ENCODE measurements around the gene SLC2A4.

Gene SLC2A4

DNA sequence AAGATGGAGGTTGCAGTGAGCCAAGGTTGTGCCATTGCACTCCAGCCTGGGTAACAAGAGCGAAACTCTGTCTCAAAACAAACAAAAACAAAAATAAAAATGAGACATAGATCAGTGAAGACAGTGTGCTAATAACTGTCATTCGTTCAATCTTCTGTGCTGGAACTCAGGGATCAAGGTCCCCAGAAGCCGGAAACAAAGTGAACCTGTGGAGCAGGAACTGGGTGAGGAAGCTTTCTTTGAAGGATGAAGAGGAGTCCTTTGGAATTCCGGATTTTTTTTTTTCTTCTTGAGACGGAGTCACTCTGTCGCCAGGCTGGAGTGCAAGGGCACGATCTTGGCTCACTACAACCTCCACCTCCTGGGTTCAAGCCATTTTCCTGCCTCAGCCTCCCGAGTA lies 2.1 kb upstream of the SLC2A4 start:
- no peak for DNase-seq (ENCODE audit: low read depth)

DNA sequence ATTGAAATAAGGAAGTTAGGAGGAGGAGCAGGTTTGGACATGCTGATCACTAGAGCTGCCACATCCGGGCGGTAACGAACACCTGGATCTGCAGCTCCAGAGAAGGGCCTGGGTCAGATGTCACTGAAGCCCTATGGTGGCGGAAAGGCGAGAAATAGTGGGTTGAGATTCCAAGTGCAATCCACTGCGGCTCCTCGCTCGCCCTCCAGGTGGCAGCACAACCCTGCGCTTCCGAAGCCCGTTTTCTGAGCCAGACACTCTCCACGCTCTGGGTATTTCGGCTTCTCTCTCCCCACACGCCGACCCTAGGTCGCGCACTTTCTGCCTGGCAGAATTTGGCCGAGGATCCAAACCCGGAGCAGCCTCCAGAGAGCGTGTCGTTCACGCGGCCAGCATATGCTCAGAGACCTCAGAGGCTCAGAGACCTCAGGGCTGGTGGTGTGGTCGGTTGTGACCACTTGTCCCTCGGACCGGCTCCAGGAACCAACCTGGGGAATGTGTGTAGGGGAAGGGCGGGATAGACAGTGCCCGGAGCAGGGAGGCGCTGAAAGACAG lies 922 bp upstream of the SLC2A4 start:
- DNase-seq (ENCODE audit: low read depth) = peak; percentile 71

DNA sequence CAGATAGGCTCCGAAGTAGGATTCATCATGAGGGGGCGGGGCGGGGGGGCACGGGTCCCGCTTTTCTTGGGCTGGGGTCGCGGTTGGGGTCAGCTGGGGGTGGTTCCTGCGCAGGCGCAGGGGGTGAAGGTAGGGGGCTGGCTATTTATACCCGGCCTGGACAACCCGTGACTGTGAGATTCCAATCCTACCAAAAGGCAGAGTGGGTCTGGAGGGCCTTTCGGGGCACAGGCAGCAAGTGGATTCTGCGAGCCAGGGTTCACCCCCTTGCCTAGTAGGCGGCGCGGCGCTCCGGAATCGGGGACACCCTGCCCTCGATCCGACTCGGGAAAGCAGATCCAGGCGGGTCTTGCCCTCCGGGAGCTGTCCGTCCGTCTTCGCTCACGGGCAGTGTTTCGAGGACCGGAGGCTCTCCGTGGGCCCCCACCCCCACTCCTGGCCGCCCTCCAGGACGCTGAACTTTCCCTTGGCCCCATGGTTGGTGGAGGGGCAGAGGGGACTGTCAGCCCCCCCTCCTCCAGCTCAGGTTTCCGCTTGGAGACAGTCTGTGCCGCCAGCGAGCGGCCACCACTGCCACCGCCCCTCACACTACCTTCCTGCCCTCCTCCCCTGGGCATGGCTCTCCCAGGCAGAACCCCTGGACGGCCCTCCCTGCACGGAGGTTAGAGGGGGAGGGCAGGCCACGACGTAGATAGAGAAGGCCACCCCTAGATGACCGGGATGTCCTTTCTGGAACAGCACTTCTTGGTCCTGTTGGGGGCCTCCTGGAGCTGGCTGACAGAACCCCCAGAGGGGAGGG lies 634 bp downstream of the SLC2A4 start:
- DNase-seq (ENCODE audit: low read depth) = no peak

DNA sequence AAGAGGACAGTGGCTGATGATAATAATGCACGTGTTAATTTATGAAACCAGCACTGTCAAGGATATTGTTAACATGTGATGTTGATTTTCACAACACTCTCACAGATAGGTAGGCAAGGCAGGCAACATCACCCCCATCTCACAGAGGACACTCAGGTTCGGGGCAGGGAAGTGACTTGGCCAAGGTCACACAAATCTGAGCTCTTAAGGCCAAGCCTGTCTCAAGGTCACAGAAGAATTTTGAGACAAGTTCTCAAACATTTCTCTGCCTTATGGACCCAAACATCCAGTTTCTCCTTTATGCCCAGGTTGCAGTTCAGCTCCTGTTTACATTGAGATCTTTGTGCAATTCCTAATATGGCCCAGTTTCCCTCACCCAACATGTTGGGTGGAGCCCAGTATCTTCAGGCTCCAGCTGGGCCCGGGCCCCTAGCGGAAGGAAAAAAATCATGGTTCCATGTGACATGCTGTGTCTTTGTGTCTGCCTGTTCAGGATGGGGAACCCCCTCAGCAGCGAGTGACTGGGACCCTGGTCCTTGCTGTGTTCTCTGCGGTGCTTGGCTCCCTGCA lies 1.3 kb downstream of the SLC2A4 start:
- DNase-seq (ENCODE audit: low read depth) = no peak

DNA sequence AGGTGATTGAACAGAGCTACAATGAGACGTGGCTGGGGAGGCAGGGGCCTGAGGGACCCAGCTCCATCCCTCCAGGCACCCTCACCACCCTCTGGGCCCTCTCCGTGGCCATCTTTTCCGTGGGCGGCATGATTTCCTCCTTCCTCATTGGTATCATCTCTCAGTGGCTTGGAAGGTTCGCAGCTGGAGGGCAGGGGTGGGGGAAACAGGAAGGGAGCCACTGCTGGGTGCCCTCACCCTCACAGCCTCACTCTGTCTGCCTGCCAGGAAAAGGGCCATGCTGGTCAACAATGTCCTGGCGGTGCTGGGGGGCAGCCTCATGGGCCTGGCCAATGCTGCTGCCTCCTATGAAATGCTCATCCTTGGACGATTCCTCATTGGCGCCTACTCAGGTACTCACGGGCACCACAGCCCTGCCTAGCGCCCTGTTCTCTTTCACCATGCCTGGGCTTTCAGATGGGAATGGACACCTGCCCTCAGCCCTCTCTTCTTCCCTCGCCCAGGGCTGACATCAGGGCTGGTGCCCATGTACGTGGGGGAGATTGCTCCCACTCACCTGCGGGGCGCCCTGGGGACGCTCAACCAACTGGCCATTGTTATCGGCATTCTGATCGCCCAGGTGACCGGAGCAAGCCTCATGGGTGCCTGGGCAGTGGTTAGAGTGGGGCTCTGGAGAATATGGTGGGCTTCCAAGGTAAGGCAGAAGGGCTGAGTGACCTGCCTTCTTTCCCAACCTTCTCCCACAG lies 2.1 kb downstream of the SLC2A4 start:
- no peak for DNase-seq (ENCODE audit: low read depth)

DNA sequence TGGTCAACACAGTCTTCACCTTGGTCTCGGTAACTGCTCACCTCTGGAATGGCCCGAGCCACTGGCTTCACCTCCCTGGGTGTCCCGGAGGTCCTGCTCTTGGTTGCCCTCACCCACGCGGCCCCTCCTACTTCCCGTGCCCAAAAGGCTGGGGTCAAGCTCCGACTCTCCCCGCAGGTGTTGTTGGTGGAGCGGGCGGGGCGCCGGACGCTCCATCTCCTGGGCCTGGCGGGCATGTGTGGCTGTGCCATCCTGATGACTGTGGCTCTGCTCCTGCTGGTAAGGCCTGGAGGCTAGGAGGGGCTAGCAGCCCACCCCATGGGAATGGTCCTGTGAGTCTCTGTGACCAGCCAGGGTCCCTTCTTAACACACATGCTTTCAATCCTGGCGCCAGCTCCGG lies 3.4 kb downstream of the SLC2A4 start:
- no peak for DNase-seq (ENCODE audit: low read depth)

DNA sequence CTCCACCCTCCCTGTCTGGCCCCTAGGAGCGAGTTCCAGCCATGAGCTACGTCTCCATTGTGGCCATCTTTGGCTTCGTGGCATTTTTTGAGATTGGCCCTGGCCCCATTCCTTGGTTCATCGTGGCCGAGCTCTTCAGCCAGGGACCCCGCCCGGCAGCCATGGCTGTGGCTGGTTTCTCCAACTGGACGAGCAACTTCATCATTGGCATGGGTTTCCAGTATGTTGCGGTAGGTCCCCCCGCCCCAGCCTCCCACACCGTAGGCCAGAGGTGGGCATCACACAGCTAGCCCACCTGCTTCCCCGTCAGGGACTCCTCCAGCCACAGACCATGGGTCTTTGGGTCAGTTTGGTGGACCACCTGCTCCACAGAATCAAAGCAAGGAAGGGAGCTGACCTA lies 4.2 kb downstream of the SLC2A4 start:
- no peak for DNase-seq (ENCODE audit: low read depth)

DNA sequence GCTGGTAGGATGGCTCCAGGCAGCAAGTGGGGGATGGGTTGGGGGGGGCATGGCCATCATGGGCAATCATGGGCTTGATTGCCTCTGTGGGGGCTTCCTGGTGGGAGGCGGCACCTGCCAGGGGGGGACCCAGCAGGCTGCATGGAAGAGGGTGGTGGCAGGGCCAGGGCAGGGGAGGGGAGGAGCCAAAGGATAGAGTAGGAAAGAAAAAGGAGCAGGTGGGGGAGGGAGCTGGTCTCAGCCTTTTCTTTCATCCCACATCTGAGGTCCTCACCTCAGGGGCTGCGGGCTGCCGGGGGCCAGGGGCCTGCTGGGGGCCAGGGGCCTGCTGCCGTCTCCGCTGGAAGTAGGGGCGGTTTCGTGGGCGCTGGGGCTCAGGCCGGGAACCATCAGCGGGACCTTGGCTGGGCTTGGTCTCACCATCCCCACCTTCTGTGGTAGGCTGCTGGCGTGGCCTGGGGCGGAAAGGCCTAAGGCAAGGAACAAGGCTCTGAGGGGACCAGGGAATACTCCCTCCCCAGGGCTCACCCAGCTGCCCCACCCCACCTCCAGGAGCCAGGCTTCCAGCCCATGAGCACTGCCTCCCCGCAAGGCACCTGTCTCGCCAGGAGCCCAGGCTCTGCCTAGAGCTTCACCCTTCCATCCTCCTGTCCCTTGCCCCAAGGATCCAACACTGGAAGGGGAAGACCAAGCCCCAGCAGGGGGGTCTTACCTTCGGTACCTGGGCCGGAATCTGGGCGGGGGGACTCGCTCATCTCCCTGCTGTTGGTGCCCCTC lies 7.9 kb downstream of the SLC2A4 start:
- DNase-seq (ENCODE audit: low read depth) = no peak

DNA sequence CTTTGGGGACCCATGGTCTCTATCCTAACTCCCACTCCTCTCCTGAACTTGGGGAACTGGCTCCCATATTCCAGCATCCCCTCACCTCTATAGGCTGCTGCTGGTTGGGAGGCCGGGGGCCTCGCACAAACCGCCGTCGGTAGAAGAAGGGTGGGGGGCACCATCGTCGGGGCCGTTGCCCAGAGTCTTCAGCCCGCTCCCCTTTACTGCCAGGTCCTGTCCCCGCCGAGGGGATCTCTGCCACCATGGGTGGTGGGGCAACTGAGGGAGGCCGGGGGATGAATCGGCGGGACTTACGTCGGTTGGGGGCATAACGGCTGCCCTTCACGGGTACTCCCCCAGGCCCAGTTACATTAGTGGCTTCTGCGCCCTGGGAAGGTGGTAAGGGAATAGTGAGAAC lies 8.6 kb downstream of the SLC2A4 start:
- no peak for DNase-seq (ENCODE audit: low read depth)

DNA sequence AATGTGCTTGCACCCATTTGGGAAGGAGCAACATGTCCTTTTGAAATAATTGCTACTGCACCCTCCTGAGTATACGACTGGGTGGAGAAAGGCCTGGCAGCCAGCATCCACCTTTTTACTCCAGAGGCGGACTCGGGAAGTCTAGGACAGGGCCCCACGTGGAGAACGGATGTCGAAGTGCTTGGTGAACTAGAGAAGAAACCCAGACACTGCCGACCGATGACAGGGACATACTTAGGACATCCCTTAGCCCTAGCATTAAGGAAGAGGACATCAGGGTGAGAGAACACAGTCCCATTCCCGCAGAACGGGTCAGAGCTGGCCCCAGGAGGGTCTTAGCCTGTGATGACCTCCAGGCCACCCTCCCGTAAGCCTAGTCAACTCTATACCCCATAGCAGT lies 9.2 kb downstream of the SLC2A4 start:
- DNase-seq (ENCODE audit: low read depth) = no peak

DNA sequence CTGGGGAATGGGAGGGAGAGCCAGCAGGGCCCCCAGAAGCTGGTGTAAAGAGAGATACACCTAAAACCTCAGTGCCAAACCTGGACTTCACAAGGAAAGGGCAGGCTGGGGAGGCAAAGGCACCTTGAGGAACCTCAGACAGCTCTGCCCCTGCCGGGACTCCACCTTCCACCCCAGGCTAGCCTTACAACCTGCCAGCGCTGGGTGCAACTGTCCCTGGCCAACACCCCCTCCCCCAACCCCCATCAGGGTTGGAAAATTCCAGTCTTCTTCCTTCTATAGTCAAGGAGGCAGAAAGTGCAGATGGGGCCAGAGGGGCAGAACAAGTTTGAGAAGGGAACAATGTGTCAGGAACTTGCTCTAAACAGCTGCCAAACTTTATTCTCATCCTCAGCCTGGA lies 10.7 kb downstream of the SLC2A4 start:
- no peak for DNase-seq (ENCODE audit: low read depth)

DNA sequence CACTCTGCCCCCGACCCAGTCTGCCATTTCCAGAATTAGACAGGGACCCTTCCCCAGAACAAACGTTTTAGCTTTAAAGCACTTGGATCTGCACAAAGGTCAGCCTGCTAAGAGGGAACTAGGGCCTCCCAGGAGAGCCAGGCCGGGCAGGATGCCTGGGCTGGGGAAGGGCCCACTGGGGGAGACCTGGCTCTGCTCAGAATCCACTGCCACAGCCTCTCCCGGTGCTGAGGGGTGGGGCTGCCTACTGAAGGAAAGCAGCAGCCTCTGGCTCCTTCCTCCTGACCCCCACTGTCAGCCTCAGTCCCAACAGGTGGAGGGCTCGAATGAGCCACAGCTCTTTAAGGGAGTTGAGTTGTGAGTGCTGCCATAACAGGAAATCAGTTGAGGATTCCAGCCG lies 11.2 kb downstream of the SLC2A4 start:
- DNase-seq (ENCODE audit: low read depth) = no peak

DNA sequence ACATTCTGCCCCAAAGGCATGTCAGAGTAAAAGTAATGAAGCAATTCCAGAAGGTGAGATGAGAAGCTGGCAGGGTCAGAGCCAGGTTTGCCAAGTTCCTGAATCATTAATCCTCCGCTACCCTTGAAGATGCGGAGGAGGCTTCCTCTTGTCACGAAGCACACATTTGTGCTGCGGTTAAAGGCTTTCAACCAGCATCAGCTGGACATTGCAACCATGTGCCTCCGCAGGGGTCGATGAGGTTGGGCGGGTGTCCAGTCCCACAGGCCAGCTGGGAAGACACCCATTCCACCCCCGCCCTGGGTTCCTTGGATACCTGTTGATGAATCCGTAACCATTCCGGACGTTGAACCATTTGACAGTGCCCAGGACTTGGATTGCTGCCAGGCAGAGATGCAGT lies 11.6 kb downstream of the SLC2A4 start:
- DNase-seq (ENCODE audit: low read depth) = no peak

DNA sequence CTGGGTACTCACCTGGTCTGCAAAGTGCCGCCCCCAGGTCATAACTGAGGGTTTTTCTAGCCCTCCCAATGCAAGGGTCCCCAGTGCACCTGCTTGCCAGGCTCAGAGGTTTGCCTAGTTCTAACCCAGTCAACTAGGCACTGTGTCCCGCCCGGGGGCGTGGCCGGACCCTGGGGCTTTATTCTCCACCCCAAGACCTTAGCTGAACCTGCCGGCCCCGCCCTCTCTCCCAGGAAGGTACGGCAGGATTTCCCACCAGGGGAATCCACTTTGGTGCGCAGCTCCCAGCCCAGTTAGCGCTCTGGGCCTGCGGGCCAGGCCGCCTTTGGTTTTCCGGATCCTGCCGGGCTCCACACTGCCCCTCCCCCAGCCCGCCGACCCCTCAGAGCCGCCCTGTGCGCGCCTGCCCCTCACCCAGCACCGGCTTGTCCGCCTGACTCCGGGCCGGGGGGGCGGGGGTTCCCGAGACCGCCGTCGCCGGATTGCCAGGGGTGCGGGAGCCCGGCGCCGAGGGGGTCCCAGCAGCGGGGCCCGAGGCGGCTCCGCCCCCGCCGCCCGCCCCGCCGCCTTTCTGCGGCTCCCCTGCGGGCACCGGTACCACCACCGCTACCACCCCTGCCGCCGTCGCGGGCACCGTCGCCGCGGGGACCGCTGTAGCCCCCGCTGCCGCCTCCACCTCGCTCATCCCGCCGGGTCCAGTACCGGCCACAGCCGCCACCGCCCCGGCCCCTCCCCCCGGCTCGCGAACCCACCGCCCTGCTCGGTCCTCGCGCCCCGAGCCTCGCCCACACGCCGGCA lies 12.5 kb downstream of the SLC2A4 start:
- no peak for DNase-seq (ENCODE audit: low read depth)

DNA sequence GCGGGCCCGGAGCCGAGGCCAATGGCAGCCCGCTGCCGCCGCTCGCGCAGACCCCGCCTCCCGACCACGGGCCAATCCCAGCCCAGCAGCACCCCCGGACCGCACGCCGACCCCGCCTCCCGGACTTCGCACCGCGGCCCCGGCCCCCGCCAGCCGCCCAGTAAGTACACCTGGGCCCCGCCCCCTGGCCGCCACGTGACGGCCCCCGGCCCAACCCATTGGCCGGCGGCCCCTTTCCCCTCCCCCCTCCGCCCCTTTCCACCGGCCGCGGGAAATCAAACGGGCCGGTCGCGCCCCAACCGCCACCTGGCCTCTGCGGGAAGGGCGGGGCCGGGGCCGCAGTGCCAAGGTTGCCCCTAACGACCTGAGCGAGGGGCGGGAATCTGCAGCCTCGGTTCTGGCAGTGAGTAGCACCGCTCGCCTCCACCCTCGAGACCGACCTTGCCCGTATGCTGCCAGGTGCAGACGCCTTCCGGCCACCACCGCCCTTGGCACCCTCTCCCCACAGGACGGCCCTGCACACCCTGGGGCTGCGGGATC lies 13.2 kb downstream of the SLC2A4 start, which contains the start of gene YBX2:
YBX2 (minus strand) TSS at position 26 of the 540 bp plus-strand sequence. CDS start 139 bp downstream, outside the sequence.
- DNase-seq (ENCODE audit: low read depth) = peak; percentile 52

DNA sequence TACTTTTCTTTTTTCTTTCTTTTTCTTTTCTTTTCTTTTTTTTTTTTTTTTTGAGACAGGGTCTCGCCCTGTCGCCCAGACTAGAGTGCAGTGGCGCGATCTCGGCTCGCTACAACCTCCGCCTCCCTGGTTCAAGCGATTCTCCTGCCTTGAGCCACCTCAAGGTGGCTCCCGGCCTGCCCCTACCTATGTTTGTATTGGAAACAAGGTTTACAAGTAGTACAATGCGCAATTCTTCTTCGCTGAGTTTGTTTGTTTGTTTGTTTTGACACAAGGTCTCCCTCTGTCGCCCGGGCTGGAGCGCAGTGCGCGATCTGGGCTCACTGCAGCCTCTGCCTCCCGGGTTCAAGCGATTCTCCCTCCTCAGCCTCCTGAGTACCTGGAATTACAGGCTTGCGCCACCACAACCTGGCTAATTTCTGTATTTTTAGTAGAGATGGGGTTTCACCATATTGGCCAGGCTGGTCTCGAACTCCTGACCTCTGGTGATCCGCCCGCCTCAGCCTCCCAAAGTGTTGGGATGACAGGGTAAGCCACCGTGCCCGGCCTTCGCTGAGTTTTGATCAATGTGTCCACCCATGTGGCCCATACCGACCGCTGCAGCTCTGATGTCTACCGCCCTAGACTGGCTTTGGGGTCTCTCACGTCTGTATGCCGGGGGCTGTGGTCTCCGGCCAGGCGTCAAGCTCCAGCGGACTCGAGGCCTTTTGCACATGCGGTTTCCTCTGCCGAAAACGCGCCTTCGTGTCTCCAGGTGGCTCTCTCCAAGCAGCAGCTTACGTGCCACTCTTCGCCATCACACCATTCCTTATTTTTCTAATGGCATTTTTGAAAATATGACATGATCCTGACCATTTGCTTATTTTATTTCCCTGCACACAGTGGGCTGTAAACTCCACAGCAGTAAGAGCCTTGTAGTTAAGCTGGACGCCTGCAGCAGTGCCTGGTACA lies 14.0 kb downstream of the SLC2A4 start:
- no peak for DNase-seq (ENCODE audit: low read depth)

DNA sequence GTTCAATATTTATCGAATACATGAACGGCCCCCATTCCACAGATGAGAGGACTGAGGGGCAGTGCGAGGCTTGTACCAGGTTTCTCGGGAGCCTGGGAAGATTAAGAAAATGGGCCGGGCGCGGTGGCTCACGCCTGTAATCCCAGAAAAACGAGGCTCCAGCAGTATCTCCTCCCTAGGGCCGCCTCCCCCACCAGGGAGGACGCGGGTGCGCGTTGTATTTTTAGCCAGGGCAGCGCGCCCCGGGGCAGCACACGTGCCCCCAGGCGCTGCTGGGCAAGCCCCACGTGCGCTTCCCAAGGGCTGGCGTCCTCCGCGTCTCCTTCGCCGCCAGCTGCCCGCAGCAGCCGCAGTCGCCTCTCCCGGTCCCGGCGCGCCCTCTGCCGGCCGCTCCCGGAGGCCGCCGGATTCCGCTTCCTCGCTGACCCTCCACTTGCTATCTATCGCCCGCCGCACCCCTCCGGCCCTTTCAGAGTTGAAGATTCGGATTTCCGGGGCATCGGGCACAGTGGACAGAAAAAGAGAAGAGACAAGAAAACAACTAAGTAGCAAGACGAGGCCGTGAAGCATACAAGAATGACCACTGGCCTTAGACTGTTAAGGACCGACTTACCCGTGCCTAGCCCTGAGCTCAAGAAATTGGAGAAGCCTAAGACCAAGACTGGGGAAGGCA lies 14.8 kb downstream of the SLC2A4 start:
- DNase-seq (ENCODE audit: low read depth) = peak; percentile 48

DNA sequence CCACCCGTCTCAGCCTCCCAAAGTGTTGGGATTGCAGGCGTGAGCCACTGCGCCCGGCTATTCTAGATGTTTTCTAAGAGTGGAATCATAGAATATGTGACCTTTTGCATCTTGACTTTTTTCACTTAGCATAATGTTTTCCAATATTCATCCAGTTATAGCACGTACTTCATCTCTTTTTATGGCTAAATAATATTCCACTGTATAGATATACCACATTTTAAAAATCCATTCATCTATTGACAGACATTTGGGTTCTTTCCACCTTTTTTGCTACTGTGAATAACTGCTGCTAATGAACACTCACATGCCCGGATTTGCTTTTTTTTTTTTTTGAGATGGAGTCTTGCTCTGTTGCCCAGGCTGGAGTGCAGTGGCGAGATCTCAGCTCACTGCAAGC lies 22.7 kb downstream of the SLC2A4 start:
- no peak for DNase-seq (ENCODE audit: low read depth)

All from T follicular helper cell (primary cell).